Large intestine (tissue), 3 donors: ENCODE results near the gene PSMA6. TPM values are rescaled to one million over a fixed set of nuclear protein-coding genes. Genes with fewer than 3 reads are reported as not detected.
"Not testable (repeated sequence)": the region's sequence is repeated elsewhere in the genome, so short reads cannot be mapped to it uniquely, and the experiment has no call there.

Source experiments
- DNase-seq, 2 donors: peaks; one replicate each; pipeline versions ENCODE4 v3.0.0 to v3.0.0-alpha.2; 2013
- H3K27ac ChIP-seq: one replicate; pipeline ENCODE4 v1.5.1; 2013; ENCODE audit warnings: low read length
- H3K27me3 ChIP-seq: 2 replicates; pipeline ENCODE4 v1.6.1; 2013; ENCODE audit warnings: low read length; ENCODE audit not compliant: control insufficient read depth, insufficient read depth
- H3K36me3 ChIP-seq: 2 replicates; pipeline ENCODE4 v1.6.1; 2013; ENCODE audit warnings: low read length; ENCODE audit not compliant: control insufficient read depth, insufficient read depth
- H3K4me1 ChIP-seq: one replicate; pipeline ENCODE4 v1.6.1; 2013; ENCODE audit warnings: low read length; ENCODE audit not compliant: control insufficient read depth, insufficient read depth
- H3K4me3 ChIP-seq: one replicate; pipeline ENCODE4 v1.5.1; 2013; ENCODE audit warnings: low read length
- H3K9me3 ChIP-seq: one replicate; pipeline ENCODE4 v1.6.1; 2013; ENCODE audit warnings: mild to moderate bottlenecking, low read depth, low read length, moderate library complexity; ENCODE audit not compliant: control insufficient read depth
- WGBS: methylation state at CpG from one replicate; pipeline ENCODE4 v1.1.5; 2013; ENCODE audit warnings: low lambda C conversion rate; ENCODE audit not compliant: insufficient coverage; 5-methylcytosine and 5-hydroxymethylcytosine counted together
- polyA plus RNA-seq: library from polyadenylated mRNA; unstranded; fragments of 120-200 nt; gene quantifications from one replicate; pipeline ENCODE4 v1.2.1, GENCODE V29; 2013

Gene PSMA6
- polyA plus RNA-seq, 1 donor = 163 TPM

- H3K9me3 ChIP-seq = no peaks in the 10 kb centered on the region
- H3K27ac ChIP-seq = no peak overlapping the region
- no peaks in the 10 kb centered on the region for H3K4me1 ChIP-seq
- no peak for DNase-seq
- H3K4me3 ChIP-seq = no peak overlapping the region
- no CpG with 5 or more reads among the region's 3 CpGs for WGBS
- H3K27me3 ChIP-seq = no peaks in the 10 kb centered on the region
- H3K36me3 ChIP-seq = peaks cover 3% of the 10 kb centered on the region
Measured at GRCh38 chr14:35296545-35296944, 4.4 kb downstream of the PSMA6 start.

- H3K4me1 ChIP-seq = no peaks in the 10 kb centered on the region
Measured at GRCh38 chr14:35297706-35298105, 5.5 kb downstream of the PSMA6 start.

GRCh38 chr14:35298351-35298750 is 6.2 kb downstream of the PSMA6 start:
- H3K36me3 ChIP-seq = peaks cover 3% of the 10 kb centered on the region
- DNase-seq = no peak
- H3K4me1 ChIP-seq = no peaks in the 10 kb centered on the region
- WGBS = 88% methylated on average over 3 of the region's 4 CpGs
- H3K4me3 ChIP-seq = no peak overlapping the region
- no peaks in the 10 kb centered on the region for H3K27me3 ChIP-seq
- no peaks in the 10 kb centered on the region for H3K9me3 ChIP-seq
- no peak overlapping the region for H3K27ac ChIP-seq

More at GRCh38 chr14:35297706-35298105, 5.5 kb downstream of the PSMA6 start:
- H3K27ac ChIP-seq = no peak overlapping the region
- H3K27me3 ChIP-seq = no peaks in the 10 kb centered on the region
- H3K9me3 ChIP-seq = no peaks in the 10 kb centered on the region
- no CpG with 5 or more reads among the region's 3 CpGs for WGBS
- H3K4me3 ChIP-seq = no peak overlapping the region
- DNase-seq = no peak
- peaks cover 3% of the 10 kb centered on the region for H3K36me3 ChIP-seq

GRCh38 chr14:35299708-35300107 is 7.5 kb downstream of the PSMA6 start:
- H3K4me1 ChIP-seq = no peaks in the 10 kb centered on the region
- DNase-seq = no peak
- H3K9me3 ChIP-seq = no peaks in the 10 kb centered on the region
- H3K27me3 ChIP-seq = no peaks in the 10 kb centered on the region
- WGBS = no CpG with 5 or more reads among the region's 1 CpG
- no peak overlapping the region for H3K27ac ChIP-seq
- peaks cover 7% of the 10 kb centered on the region for H3K36me3 ChIP-seq
- H3K4me3 ChIP-seq = no peak overlapping the region

- Histone ChIP-seq H3K4me1 (no peaks in the 10 kb centered on the region), H3K36me3 (peaks cover 7% of the 10 kb centered on the region), H3K4me3 (no peak overlapping the region), H3K9me3 (no peaks in the 10 kb centered on the region), H3K27ac (no peak overlapping the region), H3K27me3 (no peaks in the 10 kb centered on the region)
- WGBS = 100% methylated on average over 1 of the region's 3 CpGs
- no peak for DNase-seq
Measured at GRCh38 chr14:35300228-35300627, 8.0 kb downstream of the PSMA6 start.

- H3K27ac ChIP-seq, H3K27me3 ChIP-seq, H3K4me1 ChIP-seq, H3K4me3 ChIP-seq, H3K36me3 ChIP-seq, DNase-seq, H3K9me3 ChIP-seq: not testable (repeated sequence)
- no CpG with 5 or more reads among the region's 4 CpGs for WGBS
Measured at GRCh38 chr14:35301334-35301733, 9.2 kb downstream of the PSMA6 start.

- Histone ChIP-seq H3K9me3 (no peaks in the 10 kb centered on the region), H3K27ac (no peak overlapping the region), H3K36me3 (peaks cover 4% of the 10 kb centered on the region), H3K4me3 (no peak overlapping the region), H3K4me1 (no peaks in the 10 kb centered on the region), H3K27me3 (no peaks in the 10 kb centered on the region)
- DNase-seq = no peak
- no CpG with 5 or more reads among the region's 1 CpG for WGBS
Measured at GRCh38 chr14:35301735-35302528, 9.8 kb downstream of the PSMA6 start.

- no peaks in the 10 kb centered on the region for H3K9me3 ChIP-seq
- H3K36me3 ChIP-seq = peaks cover 8% of the 10 kb centered on the region
- WGBS = 100% methylated on average over 1 of the region's 4 CpGs
- H3K27ac ChIP-seq = no peak overlapping the region
- DNase-seq = no peak
- no peaks in the 10 kb centered on the region for H3K4me1 ChIP-seq
- no peak overlapping the region for H3K4me3 ChIP-seq
- H3K27me3 ChIP-seq = no peaks in the 10 kb centered on the region
Measured at GRCh38 chr14:35303149-35303935, 11.2 kb downstream of the PSMA6 start.

- no CpG with 5 or more reads among the region's 5 CpGs for WGBS
- H3K4me1 ChIP-seq = no peaks in the 10 kb centered on the region
- H3K27ac ChIP-seq = no peak overlapping the region
Measured at GRCh38 chr14:35304812-35305462, 12.8 kb downstream of the PSMA6 start.

GRCh38 chr14:35305633-35306032 is 13.5 kb downstream of the PSMA6 start:
- H3K27ac ChIP-seq = no peak overlapping the region
- no peaks in the 10 kb centered on the region for H3K9me3 ChIP-seq
- no peaks in the 10 kb centered on the region for H3K4me1 ChIP-seq
- DNase-seq = no peak
- H3K36me3 ChIP-seq = peaks cover 26% of the 10 kb centered on the region
- no peaks in the 10 kb centered on the region for H3K27me3 ChIP-seq
- WGBS = no CpG with 5 or more reads among the region's 3 CpGs
- H3K4me3 ChIP-seq = no peak overlapping the region

More at GRCh38 chr14:35304812-35305462, 12.8 kb downstream of the PSMA6 start:
- Histone ChIP-seq H3K9me3 (no peaks in the 10 kb centered on the region), H3K36me3 (peaks cover 20% of the 10 kb centered on the region), H3K27me3 (no peaks in the 10 kb centered on the region), H3K4me3 (no peak overlapping the region)
- no peak for DNase-seq
